Measurements from ENCODE around the gene QKI. TPM values are rescaled to one million over a fixed set of nuclear protein-coding genes. Genes with fewer than 3 reads are reported as not detected.
A peak's percentile ranks its signal among the peaks of the same experiment; 100 is the strongest.
"Not testable (repeated sequence)": the region's sequence is repeated elsewhere in the genome, so short reads cannot be mapped to it uniquely, and the experiment has no call there.

The QKI gene
- total and polyA plus RNA-seq, 2 donors (not counting 3 experiments of a cell fraction or from before 2014, with no cell fraction given) = 178 to 232 TPM

DNA sequence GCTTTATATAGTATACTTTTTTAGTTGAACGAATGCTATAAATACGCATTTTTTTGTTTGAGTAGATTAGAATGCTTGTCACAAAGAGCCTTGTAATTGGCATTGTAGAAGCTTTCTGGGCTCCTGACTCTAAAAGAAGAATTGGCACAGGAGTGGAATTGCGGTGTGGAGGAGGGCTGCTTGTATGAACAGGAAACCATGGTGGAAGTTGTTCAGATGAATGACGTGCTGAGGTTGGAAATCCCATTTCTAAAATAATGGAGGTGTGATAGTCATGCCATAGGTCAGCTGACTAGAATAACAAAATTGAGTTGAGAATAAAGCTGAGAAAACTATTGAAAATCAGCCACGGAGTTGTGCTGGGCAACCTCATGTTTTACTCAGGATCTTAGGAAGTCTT lies 174.9 kb downstream of the QKI start:
- no peak overlapping the region for H3K4me3 ChIP-seq (replicated peaks in 1 of 3; ENCODE audit: insufficient read depth in 1 of 3, low read depth in 1 of 3, low read length in 3 of 3)
- TF ChIP-seq EZH2 (IDR thresholded peaks at IDR 0.05; ENCODE audit: borderline replicate concordance, low read depth, low read length, severe bottlenecking) = no peak
- TF ChIP-seq JUN (IDR thresholded peaks at IDR 0.05; ENCODE audit: borderline replicate concordance, insufficient read depth, insufficient read length, low read depth) = peak; percentile 21
- TF ChIP-seq MYC (IDR thresholded peaks at IDR 0.05; ENCODE audit: low read depth, low read length) = no peak
- FAIRE-seq = peak; percentile 54
- H3K79me2 ChIP-seq (ENCODE audit: control insufficient read depth, insufficient read depth, low read length) = no peaks in the 10 kb centered on the region
- ChIA-PET CTCF (interaction anchor here (1.0 kb wide), 1 partner anchor 520 kb away, joined by 4 read pairs; no protein-coding TSS in a partner anchor), POLR2A (no interaction called here)
- H3K9me3 ChIP-seq (replicated peaks; ENCODE audit: control insufficient read depth, insufficient read depth, low read length) = no peaks in the 10 kb centered on the region
- no peak overlapping the region for H3K27ac ChIP-seq (ENCODE audit: insufficient read depth, low read depth, low read length)
- no TSS peak for BruUV-seq (replicated peaks)
- no peaks in the 10 kb centered on the region for H3K36me3 ChIP-seq (ENCODE audit: control insufficient read depth in 2 of 2, extremely low read depth in 1 of 2, insufficient read depth in 2 of 2, low read length in 2 of 2)
- H2AFZ ChIP-seq (ENCODE audit: low read depth, low read length) = no peak overlapping the region
- DNase-seq (ENCODE audit: low read depth, low spot score) = peak; percentile 56
- H3K9me1 ChIP-seq (replicated peaks; ENCODE audit: control insufficient read depth, extremely low read depth, insufficient read depth, low read length) = no peaks in the 10 kb centered on the region
- intact Hi-C loops (cut with micrococcal nuclease) = loop anchor here (2.0 to 10.0 kb wide), 3 partner anchors 367 to 1335 kb away; no protein-coding TSS in a partner anchor
- no peak overlapping the region for H3K9ac ChIP-seq (replicated peaks; ENCODE audit: extremely low read depth, insufficient read depth, low read length)
- no peaks in the 10 kb centered on the region for H4K20me1 ChIP-seq (replicated peaks; ENCODE audit: control insufficient read depth, extremely low read depth, insufficient read depth, low read length)
- no peak overlapping the region for H3K4me2 ChIP-seq (ENCODE audit: insufficient read depth, low read length)
- no peaks in the 10 kb centered on the region for H3K27me3 ChIP-seq (ENCODE audit: control insufficient read depth in 2 of 2, insufficient read depth in 2 of 2, low read length in 2 of 2)
- H3K4me1 ChIP-seq (ENCODE audit: control insufficient read depth, extremely low read depth, insufficient read depth, low read length) = peaks cover 20% of the 10 kb centered on the region
- dilution Hi-C loops (cut with MboI; ENCODE audit: extremely low pct_ligation_motif_present, low sequenced_read_pairs) = no loop called here

DNA sequence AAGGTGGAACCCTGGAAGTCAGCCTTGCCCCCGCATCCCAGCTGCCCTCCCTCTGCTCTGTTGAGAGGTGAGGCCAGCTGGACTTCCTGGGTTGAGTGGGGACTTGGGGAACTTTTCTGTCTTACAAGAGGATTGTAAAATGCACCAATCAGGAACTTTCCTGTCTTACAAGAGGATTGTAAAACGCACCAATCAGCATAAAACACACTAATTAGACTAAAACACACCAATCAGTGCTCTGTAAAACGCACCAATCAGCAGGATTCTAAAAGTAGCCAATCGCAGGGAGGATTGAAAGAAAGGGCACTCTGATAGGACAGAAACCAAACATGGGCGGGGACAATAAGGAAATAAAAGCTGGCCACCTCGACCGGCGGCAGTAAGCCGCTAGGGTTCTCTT lies 175.6 kb downstream of the QKI start:
- H4K20me1 ChIP-seq (replicated peaks; ENCODE audit: control insufficient read depth, extremely low read depth, insufficient read depth, low read length); H3K9ac ChIP-seq (replicated peaks; ENCODE audit: extremely low read depth, insufficient read depth, low read length); intact Hi-C loops (cut with micrococcal nuclease); H3K9me3 ChIP-seq (replicated peaks; ENCODE audit: control insufficient read depth, insufficient read depth, low read length); H2AFZ ChIP-seq (ENCODE audit: low read depth, low read length); H3K9me1 ChIP-seq (replicated peaks; ENCODE audit: control insufficient read depth, extremely low read depth, insufficient read depth, low read length); H3K4me3 ChIP-seq (replicated peaks in 1 of 3; ENCODE audit: insufficient read depth in 1 of 3, low read depth in 1 of 3, low read length in 3 of 3); H3K27ac ChIP-seq (ENCODE audit: insufficient read depth, low read depth, low read length); H3K27me3 ChIP-seq (ENCODE audit: control insufficient read depth in 2 of 2, insufficient read depth in 2 of 2, low read length in 2 of 2); H3K79me2 ChIP-seq (ENCODE audit: control insufficient read depth, insufficient read depth, low read length); H3K4me2 ChIP-seq (ENCODE audit: insufficient read depth, low read length); BruUV-seq (replicated peaks); POLR2A ChIA-PET; H3K36me3 ChIP-seq (ENCODE audit: control insufficient read depth in 2 of 2, extremely low read depth in 1 of 2, insufficient read depth in 2 of 2, low read length in 2 of 2); CTCF ChIA-PET; DNase-seq (ENCODE audit: low read depth, low spot score); FAIRE-seq; dilution Hi-C loops (cut with MboI; ENCODE audit: extremely low pct_ligation_motif_present, low sequenced_read_pairs): not testable (repeated sequence)
- H3K4me1 ChIP-seq (ENCODE audit: control insufficient read depth, extremely low read depth, insufficient read depth, low read length) = peaks cover 20% of the 10 kb centered on the region

All from endothelial cell of umbilical vein (primary cell).